ENCODE results near the gene CRKL.

The CRKL gene

DNA sequence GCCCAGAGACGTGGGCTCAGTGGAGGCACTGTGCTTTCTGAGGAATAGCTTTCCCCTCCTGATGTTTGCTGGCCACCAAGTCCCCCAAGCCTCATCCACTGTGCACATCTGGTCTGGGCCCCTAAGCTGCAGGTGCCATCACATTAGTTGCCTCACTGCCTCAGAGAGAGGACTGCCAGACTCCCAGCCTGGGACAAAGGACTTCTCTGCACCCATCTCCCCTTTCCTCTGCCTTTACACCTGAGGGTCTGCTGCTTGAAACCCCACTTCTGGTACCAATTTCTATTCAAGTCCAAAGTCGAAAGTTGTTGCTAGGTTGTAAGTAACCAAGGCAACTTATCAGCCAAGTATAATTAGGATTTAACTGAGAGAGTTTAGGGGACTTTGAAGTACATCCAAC, 61.2 kb downstream of the CRKL start:
- TF ChIP-seq, protein P1, sequence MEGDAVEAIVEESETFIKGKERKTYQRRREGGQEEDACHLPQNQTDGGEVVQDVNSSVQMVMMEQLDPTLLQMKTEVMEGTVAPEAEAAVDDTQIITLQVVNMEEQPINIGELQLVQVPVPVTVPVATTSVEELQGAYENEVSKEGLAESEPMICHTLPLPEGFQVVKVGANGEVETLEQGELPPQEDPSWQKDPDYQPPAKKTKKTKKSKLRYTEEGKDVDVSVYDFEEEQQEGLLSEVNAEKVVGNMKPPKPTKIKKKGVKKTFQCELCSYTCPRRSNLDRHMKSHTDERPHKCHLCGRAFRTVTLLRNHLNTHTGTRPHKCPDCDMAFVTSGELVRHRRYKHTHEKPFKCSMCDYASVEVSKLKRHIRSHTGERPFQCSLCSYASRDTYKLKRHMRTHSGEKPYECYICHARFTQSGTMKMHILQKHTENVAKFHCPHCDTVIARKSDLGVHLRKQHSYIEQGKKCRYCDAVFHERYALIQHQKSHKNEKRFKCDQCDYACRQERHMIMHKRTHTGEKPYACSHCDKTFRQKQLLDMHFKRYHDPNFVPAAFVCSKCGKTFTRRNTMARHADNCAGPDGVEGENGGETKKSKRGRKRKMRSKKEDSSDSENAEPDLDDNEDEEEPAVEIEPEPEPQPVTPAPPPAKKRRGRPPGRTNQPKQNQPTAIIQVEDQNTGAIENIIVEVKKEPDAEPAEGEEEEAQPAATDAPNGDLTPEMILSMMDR (IDR thresholded peaks at IDR 0.05; ENCODE audit: low read length, missing control alignments) = no peak
- H3K4me3 ChIP-seq (replicated peaks; ENCODE audit: low read depth, low read length) = no peak overlapping the region
- no peak for DNase-seq (ENCODE audit: low read depth)

GRCh38 chr22:20979243-20979809, 62.1 kb downstream of the CRKL start:
- peak overlapping the region; percentile 24 for H3K4me3 ChIP-seq (replicated peaks; ENCODE audit: low read depth, low read length)
- peak; percentile 86 for DNase-seq (ENCODE audit: low read depth)
- TF ChIP-seq, protein P1 (IDR thresholded peaks at IDR 0.05; ENCODE audit: low read length, missing control alignments) = no peak

- TF ChIP-seq, protein P1 (IDR thresholded peaks at IDR 0.05; ENCODE audit: low read length, missing control alignments) = no peak
- no peak for DNase-seq (ENCODE audit: low read depth)
- H3K4me3 ChIP-seq (replicated peaks; ENCODE audit: low read depth, low read length) = peak overlapping the region; percentile 24
Observed at GRCh38 chr22:20979940-20980453, 62.8 kb downstream of the CRKL start.

DNA sequence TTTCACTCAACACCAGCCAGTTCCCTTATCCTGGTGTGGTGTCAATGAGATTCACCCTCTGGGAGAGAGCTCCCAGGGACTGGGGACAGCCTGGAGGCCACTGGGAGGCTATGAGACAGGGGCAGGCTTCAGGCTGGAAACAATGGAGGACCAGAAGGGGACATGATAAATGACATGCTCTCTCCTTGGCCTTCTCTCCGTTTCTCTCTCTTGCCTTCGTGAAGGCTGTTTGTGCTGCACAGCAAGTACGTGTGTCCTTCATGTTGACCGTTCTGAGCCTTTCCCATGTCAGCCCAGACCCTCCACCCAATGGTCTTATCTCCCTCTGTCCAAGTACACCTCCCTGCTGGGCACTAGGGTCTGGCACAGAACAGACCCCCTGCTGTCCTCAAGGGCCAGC, 63.3 kb downstream of the CRKL start:
- no peak for DNase-seq (ENCODE audit: low read depth)
- H3K4me3 ChIP-seq (replicated peaks; ENCODE audit: low read depth, low read length) = no peak overlapping the region
- TF ChIP-seq, protein P1 (IDR thresholded peaks at IDR 0.05; ENCODE audit: low read length, missing control alignments) = no peak

- no peak for DNase-seq (ENCODE audit: low read depth)
- TF ChIP-seq, protein P1 (IDR thresholded peaks at IDR 0.05; ENCODE audit: low read length, missing control alignments) = no peak
- peak overlapping the region; percentile 74 for H3K4me3 ChIP-seq (replicated peaks; ENCODE audit: low read depth, low read length)
Observed at GRCh38 chr22:20980938-20981722, 63.9 kb downstream of the CRKL start.

- TF ChIP-seq, protein P1 (IDR thresholded peaks at IDR 0.05; ENCODE audit: low read length, missing control alignments) = peak; percentile 50
- H3K4me3 ChIP-seq (replicated peaks; ENCODE audit: low read depth, low read length) = peak within 1 kb of the TSS; percentile 74
- DNase-seq (ENCODE audit: low read depth) = peak; percentile 80
Observed at GRCh38 chr22:20981787-20982562, 64.8 kb downstream of the CRKL start, which contains the start of gene LZTR1. TSS of gene LZTR1 (plus strand) at chr22:20982297. CDS start at chr22:20982372, 75 bp downstream.
